H1 (cell line): ENCODE data around the gene KISS1R. TPM values are rescaled to one million over a fixed set of nuclear protein-coding genes. Genes with fewer than 3 reads are reported as not detected.
"Not testable (repeated sequence)": the region's sequence is repeated elsewhere in the genome, so short reads cannot be mapped to it uniquely, and the experiment has no call there.

Source experiments
- CTCF ChIA-PET: fragments of 300-600 bp; sonication (Branson Sonifier 250); formaldehyde crosslinking; loops from one replicate; lab custom pipeline; 2021; ENCODE audit not compliant: partially characterized antibody; lab: Charles Lee
- POLR2A ChIA-PET: fragments of 300-600 bp; sonication (Branson Sonifier 250); formaldehyde crosslinking; loops from one replicate; lab custom pipeline; 2021; ENCODE audit warnings: inconsistent platforms; ENCODE audit not compliant: partially characterized antibody; lab: Charles Lee
- DNase-seq, 2 experiments: peaks; one replicate each; pipeline versions ENCODE4 v3.0.0 to v3.0.0-alpha.2; 2010 to 2022; ENCODE audit warnings: low spot score in 2 of 2, low read depth in 1 of 2, mixed read lengths in 1 of 2
- FAIRE-seq: peaks from 2 replicates; lab custom pipeline; 2011; peaks lifted over from hg19 to GRCh38; lab: Jason Lieb, UNC
- H2AFZ ChIP-seq: 2 replicates; pipeline ENCODE4 v1.8.1; 2012; ENCODE audit warnings: low read length, inconsistent platforms
- H2AK5ac ChIP-seq: 2 replicates; pipeline ENCODE4 v1.6.1; 2013; ENCODE audit warnings: low read depth, low read length
- H2BK120ac ChIP-seq: replicated peaks from 2 replicates; pipeline ENCODE3; 2013; ENCODE audit warnings: low read depth, low read length, inconsistent platforms
- H2BK12ac ChIP-seq: 2 replicates; pipeline ENCODE4 v1.6.1; 2013; ENCODE audit warnings: low read depth, low read length
- H2BK15ac ChIP-seq: 2 replicates; pipeline ENCODE4 v1.6.1; 2013; ENCODE audit warnings: low read length
- H2BK20ac ChIP-seq: 2 replicates; pipeline ENCODE4 v1.6.1; 2013; ENCODE audit warnings: low read length
- H2BK5ac ChIP-seq: 2 replicates; pipeline ENCODE4 v1.6.1; 2013; ENCODE audit warnings: low read depth, low read length
- H3K14ac ChIP-seq: 2 replicates; pipeline ENCODE4 v1.6.1; 2013; ENCODE audit warnings: inconsistent platforms; ENCODE audit not compliant: insufficient read length
- H3K18ac ChIP-seq: 2 replicates; pipeline ENCODE4 v1.6.1; 2013; ENCODE audit warnings: low read length; ENCODE audit errors: extremely low read depth
- H3K23ac ChIP-seq: 2 replicates; pipeline ENCODE4 v1.6.1; 2013; ENCODE audit warnings: inconsistent platforms; ENCODE audit not compliant: insufficient read length
- H3K23me2 ChIP-seq: 2 replicates; pipeline ENCODE4 v1.6.1; 2013; ENCODE audit warnings: low read depth, low read length
- H3K27ac ChIP-seq: 2 replicates; pipeline ENCODE4 v1.6.1; 2011; ENCODE audit warnings: low read depth, low read length, inconsistent platforms
- H3K27me3 ChIP-seq, 4 experiments: replicated peaks in 1 of 4; 1 replicate in 1 of 4; 2 replicates in 3 of 4; pipeline versions ENCODE4 v1.6.1 to v1.8.1; 2011 to 2013; ENCODE audit warnings: low read length in 3 of 4, mild to moderate bottlenecking in 3 of 4, inconsistent platforms in 2 of 4, mixed read lengths in 2 of 4, moderate library complexity in 1 of 4; ENCODE audit not compliant: control insufficient read depth in 3 of 4, insufficient read depth in 3 of 4; ENCODE audit errors: extremely low read depth in 1 of 4
- H3K36me3 ChIP-seq, 4 experiments: 2 replicates each; pipeline versions ENCODE4 v1.6.1 to v1.8.1; 2011 to 2013; ENCODE audit warnings: mild to moderate bottlenecking in 4 of 4, low read length in 3 of 4, moderate library complexity in 2 of 4, control low read depth in 1 of 4, inconsistent platforms in 1 of 4; ENCODE audit not compliant: insufficient read depth in 4 of 4, control insufficient read depth in 2 of 4
- H3K4ac ChIP-seq: replicated peaks from 2 replicates; pipeline ENCODE3; 2013; ENCODE audit warnings: low read length, low read depth, mixed read lengths, inconsistent platforms; ENCODE audit not compliant: insufficient read length
- H3K4me1 ChIP-seq, 4 experiments: replicated peaks in 1 of 4; 1 replicate in 1 of 4; 2 replicates in 3 of 4; pipeline versions ENCODE4 v1.6.1 to v1.8.1; 2011 to 2013; ENCODE audit warnings: low read length in 3 of 4, inconsistent platforms in 2 of 4, mixed read lengths in 1 of 4; ENCODE audit not compliant: insufficient read depth in 4 of 4, control insufficient read depth in 3 of 4
- H3K4me2 ChIP-seq, 2 experiments: 2 replicates each; pipeline versions ENCODE4 v1.6.1 to v1.8.1; 2011 to 2013; ENCODE audit warnings: low read depth in 2 of 2, low read length in 2 of 2, control low read depth in 1 of 2, inconsistent platforms in 1 of 2, mild to moderate bottlenecking in 1 of 2; ENCODE audit not compliant: insufficient read depth in 1 of 2
- H3K4me3 ChIP-seq, 4 experiments: fragments of 200-600, 300-600 bp in 1 of 4; sonication (generic), shearing (Covaris generic), sonication (Bioruptor Twin) in 1 of 4; 2 replicates each; pipeline versions ENCODE4 v1.5.1 to v1.8.1; 2011 to 2016; ENCODE audit warnings: low read length in 4 of 4, low read depth in 3 of 4, control low read depth in 2 of 4, inconsistent platforms in 2 of 4, mild to moderate bottlenecking in 2 of 4, mixed read lengths in 1 of 4, moderate library complexity in 1 of 4; ENCODE audit not compliant: insufficient read depth in 2 of 4; ENCODE audit errors: extremely low read depth in 1 of 4
- H3K56ac ChIP-seq: replicated peaks from 2 replicates; pipeline ENCODE3; 2013; ENCODE audit warnings: low read depth, mild to moderate bottlenecking, mixed read lengths, low read length, inconsistent platforms; ENCODE audit not compliant: insufficient read length
- H3K79me1 ChIP-seq: 2 replicates; pipeline ENCODE4 v1.6.1; 2013; ENCODE audit warnings: low read depth, low read length, control low read depth
- H3K79me2 ChIP-seq, 2 experiments: 2 replicates each; pipeline versions ENCODE4 v1.6.1 to v1.8.1; 2012 to 2013; ENCODE audit warnings: low read length in 2 of 2, mild to moderate bottlenecking in 2 of 2, inconsistent platforms in 1 of 2; ENCODE audit not compliant: insufficient read depth in 2 of 2, control insufficient read depth in 1 of 2
- H3K9ac ChIP-seq, 4 experiments: replicated peaks in 1 of 4; 1 replicate in 1 of 4; 2 replicates in 3 of 4; pipeline versions ENCODE4 v1.6.1 to v1.8.1; 2011 to 2013; ENCODE audit warnings: low read depth in 3 of 4, low read length in 3 of 4, control low read depth in 2 of 4, mild to moderate bottlenecking in 2 of 4, moderate library complexity in 2 of 4, inconsistent platforms in 1 of 4; ENCODE audit errors: extremely low read depth in 1 of 4
- H3K9me3 ChIP-seq, 2 experiments: 2 replicates each; pipeline versions ENCODE4 v1.6.1 to v1.8.1; 2012 to 2013; ENCODE audit warnings: mild to moderate bottlenecking in 2 of 2, moderate library complexity in 2 of 2, control low read depth in 1 of 2, inconsistent platforms in 1 of 2, low read depth in 1 of 2, low read length in 1 of 2, mixed read lengths in 1 of 2; ENCODE audit not compliant: insufficient read depth in 2 of 2
- H4K20me1 ChIP-seq, 2 experiments: replicated peaks in 1 of 2; 2 replicates each; pipeline versions ENCODE3 to v1.8.1; 2011 to 2013; ENCODE audit warnings: inconsistent platforms in 2 of 2, low read length in 2 of 2, mild to moderate bottlenecking in 1 of 2; ENCODE audit not compliant: insufficient read depth in 2 of 2, control insufficient read depth in 1 of 2
- H4K5ac ChIP-seq: 2 replicates; pipeline ENCODE4 v1.6.1; 2013; ENCODE audit warnings: low read length, low read depth, mixed read lengths, inconsistent platforms; ENCODE audit not compliant: insufficient read length
- H4K8ac ChIP-seq: 2 replicates; pipeline ENCODE4 v1.8.0; 2013; ENCODE audit warnings: mild to moderate bottlenecking, moderate library complexity, low read length, inconsistent platforms; ENCODE audit not compliant: insufficient read depth; ENCODE audit errors: extremely low read depth
- H4K91ac ChIP-seq: replicated peaks from 2 replicates; pipeline ENCODE3; 2013; ENCODE audit warnings: low read length, mixed read lengths, inconsistent platforms; ENCODE audit not compliant: insufficient read length
- WGBS, 2 experiments: shearing (Covaris generic) in 1 of 2; methylation state at CpG; one replicate each; pipeline versions ENCODE4 v1.1.6 to v1.1.7; 2013 to 2015; ENCODE audit warnings: low lambda C conversion rate in 2 of 2, mixed read lengths in 2 of 2, inconsistent platforms in 1 of 2, low coverage in 1 of 2, missing lambda C conversion rate in 1 of 2; ENCODE audit not compliant: insufficient replicate concordance in 2 of 2, insufficient coverage in 1 of 2, insufficient read length in 1 of 2; ENCODE audit errors: extremely low coverage in 1 of 2, missing lambda C conversion rate in 1 of 2; 5-methylcytosine and 5-hydroxymethylcytosine counted together
- polyA plus RNA-seq, 7 experiments: library from polyadenylated mRNA; depleted of rRNA in 3 of 7; stranded (reverse) in 5 of 7; unstranded in 2 of 7; fragments of >200 nt in 5 of 7; fragments of 200-250 nt in 2 of 7; gene quantifications; 1 replicate in 5 of 7; 2 replicates in 1 of 7; 4 replicates in 1 of 7; pipeline versions ENCODE4 v1.2.1 to v1.2.3, GENCODE V29; 2011 to 2013; ENCODE audit warnings: missing spikeins in 2 of 7, mixed read lengths in 2 of 7
- total RNA-seq: library from RNA; stranded (reverse); fragmentation: NEBNext Ultra II Directional; extraction: Animal tissue kit (Norgen Biotek cat#: 25700); gene quantifications from 2 replicates; pipeline ENCODE4 v1.2.1, GENCODE V29; 2021

Gene KISS1R
- total and polyA plus RNA-seq, 2 of the 8 experiments (the other 6 are each of a cell fraction or from before 2014, with no cell fraction given), result 2.3 to 2.7 TPM

GRCh38 chr19:957578-957977 lies 40.4 kb downstream of the KISS1R start:
- H2BK120ac ChIP-seq, result peak overlapping the region; percentile 0
- H3K23ac ChIP-seq, H4K20me1 ChIP-seq, H3K56ac ChIP-seq, H3K23me2 ChIP-seq, H3K9ac ChIP-seq, H4K91ac ChIP-seq, H3K4me2 ChIP-seq, H3K4me3 ChIP-seq, H4K5ac ChIP-seq, H3K36me3 ChIP-seq, H3K4ac ChIP-seq, H3K9me3 ChIP-seq, H3K14ac ChIP-seq, H2BK15ac ChIP-seq, H3K27ac ChIP-seq, H3K27me3 ChIP-seq, H2BK20ac ChIP-seq, FAIRE-seq, H3K18ac ChIP-seq, DNase-seq, H2AFZ ChIP-seq: not testable (repeated sequence)
- CTCF ChIA-PET, result interaction anchor here (0.7 to 3.6 kb wide), 5 partner anchors 9 to 35 kb away, joined by 3 to 16 read pairs (median 4); no protein-coding TSS in a partner anchor
- 0 out of 2 replicates have a peak overlapping the region, but pooled peaks have one; percentile 27 for H2BK12ac ChIP-seq
- peak overlapping the region; percentile 57; the same call in 1 of the 2 replicates for H4K8ac ChIP-seq
- peaks cover 5 to 47% (median 26%) of the 10 kb centered on the region in 4 experiments for H3K4me1 ChIP-seq
- peaks cover 11% of the 10 kb centered on the region; the same call in 1 of the 2 replicates for H3K79me1 ChIP-seq
- 0 out of 2 replicates have a peak overlapping the region, but pooled peaks have one; percentile 53 for H2AK5ac ChIP-seq
- peak overlapping the region; percentile 68 for H2BK5ac ChIP-seq
- peaks cover 0 to 23% of the 10 kb centered on the region in 2 experiments; a peak in 1 of 4 replicates for H3K79me2 ChIP-seq
- 91% methylated on average over 9 of the region's 9 CpGs; no CpG with 5 or more reads in 1 of the 2 experiments for WGBS, 2 experiments
- POLR2A ChIA-PET, result interaction anchor here (0.9 to 2.3 kb wide), 5 partner anchors 9 to 68 kb away, joined by 3 to 6 read pairs (median 5); partner anchors contain the start of genes CNN2 and WDR18
